ENCODE results near the gene TDRD12.
"Not testable (repeated sequence)": the region's sequence is repeated elsewhere in the genome, so short reads cannot be mapped to it uniquely, and the experiment has no call there.

The TDRD12 gene

GRCh38 chr19:32767951-32768679 lies 48.5 kb downstream of the TDRD12 start:
- ChIA-PET POLR2A (no interaction called here), CTCF (interaction anchor here (1.2 kb wide), 1 partner anchor 10 kb away, joined by 4 read pairs; no protein-coding TSS in a partner anchor)
- DNase-seq (ENCODE audit: low read depth, low spot score) = no peak
- TF ChIP-seq CTCF (IDR thresholded peaks at IDR 0.05; ENCODE audit: insufficient read depth, low read length, missing control alignments) = no peak
- no peak overlapping the region for H3K4me3 ChIP-seq (ENCODE audit: low read depth, low read length)

GRCh38 chr19:32771596-32771995 lies 52.0 kb downstream of the TDRD12 start:
- POLR2A ChIA-PET = no interaction called here
- no peak for DNase-seq (ENCODE audit: low read depth, low spot score)
- TF ChIP-seq CTCF (IDR thresholded peaks at IDR 0.05; ENCODE audit: insufficient read depth, low read length, missing control alignments) = no peak
- H3K4me3 ChIP-seq (ENCODE audit: low read depth, low read length) = no peak overlapping the region
- CTCF ChIA-PET = no interaction called here

GRCh38 chr19:32773126-32773525 lies 53.6 kb downstream of the TDRD12 start:
- ChIA-PET CTCF (no interaction called here), POLR2A (no interaction called here)
- no peak for TF ChIP-seq CTCF (IDR thresholded peaks at IDR 0.05; ENCODE audit: insufficient read depth, low read length, missing control alignments)
- peak; percentile 14 for DNase-seq (ENCODE audit: low read depth, low spot score)
- H3K4me3 ChIP-seq (ENCODE audit: low read depth, low read length) = no peak overlapping the region

- POLR2A ChIA-PET = no interaction called here
- DNase-seq (ENCODE audit: low read depth, low spot score) = no peak
- CTCF ChIA-PET = interaction anchor here (0.6 kb wide), 1 partner anchor 15 kb away, joined by 4 read pairs; no protein-coding TSS in a partner anchor
- TF ChIP-seq CTCF (IDR thresholded peaks at IDR 0.05; ENCODE audit: insufficient read depth, low read length, missing control alignments) = no peak
- H3K4me3 ChIP-seq (ENCODE audit: low read depth, low read length) = no peak overlapping the region
These were observed 59.5 kb downstream of the TDRD12 start for GRCh38 chr19:32779082-32779481.

- ChIA-PET CTCF (no interaction called here), POLR2A (interaction anchor here (0.7 kb wide), 1 partner anchor 85 kb away, joined by 3 read pairs; no protein-coding TSS in a partner anchor)
- TF ChIP-seq CTCF (IDR thresholded peaks at IDR 0.05; ENCODE audit: insufficient read depth, low read length, missing control alignments) = no peak
- no peak overlapping the region for H3K4me3 ChIP-seq (ENCODE audit: low read depth, low read length)
- DNase-seq (ENCODE audit: low read depth, low spot score) = no peak
These were observed 61.7 kb downstream of the TDRD12 start for GRCh38 chr19:32781280-32781679.

GRCh38 chr19:32782089-32782488 lies 62.5 kb downstream of the TDRD12 start:
- DNase-seq (ENCODE audit: low read depth, low spot score); CTCF ChIA-PET; H3K4me3 ChIP-seq (ENCODE audit: low read depth, low read length); POLR2A ChIA-PET: not testable (repeated sequence)

- CTCF ChIA-PET; POLR2A ChIA-PET; H3K4me3 ChIP-seq (ENCODE audit: low read depth, low read length); DNase-seq (ENCODE audit: low read depth, low spot score): not testable (repeated sequence)
These were observed 67.7 kb downstream of the TDRD12 start for GRCh38 chr19:32787161-32787813.

- H3K4me3 ChIP-seq (ENCODE audit: low read depth, low read length); DNase-seq (ENCODE audit: low read depth, low spot score); POLR2A ChIA-PET; CTCF ChIA-PET: not testable (repeated sequence)
These were observed 68.3 kb downstream of the TDRD12 start for GRCh38 chr19:32787895-32788294.

Data from AG04449 (cell line).